Measurements from ENCODE around the gene SLC46A3. TPM values are rescaled to one million over a fixed set of nuclear protein-coding genes. Genes with fewer than 3 reads are reported as not detected.
"Not testable (repeated sequence)": the region's sequence is repeated elsewhere in the genome, so short reads cannot be mapped to it uniquely, and the experiment has no call there.

SLC46A3 gene
- total RNA-seq, 1 donor from 2014 or later, result 14.0 TPM

GRCh38 chr13:28684257-28684656 lies 34.5 kb downstream of the SLC46A3 start:
- no peak for DNase-seq (ENCODE audit: low read depth, low spot score)

- DNase-seq (ENCODE audit: low read depth, low spot score), result not testable (repeated sequence)
Measured at GRCh38 chr13:28683169-28683568, 35.6 kb downstream of the SLC46A3 start.

GRCh38 chr13:28680541-28680940 lies 38.2 kb downstream of the SLC46A3 start:
- DNase-seq (ENCODE audit: low read depth, low spot score), result no peak

- DNase-seq (ENCODE audit: low read depth, low spot score), result no peak
Measured at GRCh38 chr13:28679628-28680027, 39.1 kb downstream of the SLC46A3 start.

- no peak for DNase-seq (ENCODE audit: low read depth, low spot score)
Measured at GRCh38 chr13:28678809-28679208, 40.0 kb downstream of the SLC46A3 start.

GRCh38 chr13:28671126-28671792 lies 47.5 kb downstream of the SLC46A3 start:
- DNase-seq (ENCODE audit: low read depth, low spot score), result no peak

GRCh38 chr13:28666897-28667488 lies 51.8 kb downstream of the SLC46A3 start:
- DNase-seq (ENCODE audit: low read depth, low spot score), result no peak

GRCh38 chr13:28659621-28659970 lies 59.2 kb downstream of the SLC46A3 start:
- DNase-seq (ENCODE audit: low read depth, low spot score), result no peak

- peak; percentile 88 for DNase-seq (ENCODE audit: low read depth, low spot score)
Measured at GRCh38 chr13:28658796-28659620, 59.8 kb downstream of the SLC46A3 start, which contains the start of gene POMP. Gene POMP (plus strand): TSS chr13:28659130. CDS start chr13:28659185, 55 bp downstream.

GRCh38 chr13:28658539-28658795 lies 60.3 kb downstream of the SLC46A3 start:
- DNase-seq (ENCODE audit: low read depth, low spot score), result no peak

- no peak for DNase-seq (ENCODE audit: low read depth, low spot score)
Measured at GRCh38 chr13:28657784-28658538, 60.8 kb downstream of the SLC46A3 start.

- no peak for DNase-seq (ENCODE audit: low read depth, low spot score)
Measured at GRCh38 chr13:28655561-28655960, 63.2 kb downstream of the SLC46A3 start.

- no peak for DNase-seq (ENCODE audit: low read depth, low spot score)
Measured at GRCh38 chr13:28654276-28654675, 64.5 kb downstream of the SLC46A3 start.

- no peak for DNase-seq (ENCODE audit: low read depth, low spot score)
Measured at GRCh38 chr13:28653111-28653510, 65.7 kb downstream of the SLC46A3 start.

GRCh38 chr13:28651810-28652401 lies 66.9 kb downstream of the SLC46A3 start:
- DNase-seq (ENCODE audit: low read depth, low spot score), result no peak

- DNase-seq (ENCODE audit: low read depth, low spot score), result no peak
Measured at GRCh38 chr13:28650284-28650683, 68.5 kb downstream of the SLC46A3 start.

Other genes starting within 250 kb of the SLC46A3 start
- 48.0 and 110 TPM in 2 replicates for gene FLT1, start 223.8 kb downstream of the SLC46A3 start, total RNA-seq
- gene POMP, start 59.8 kb downstream of the SLC46A3 start, total RNA-seq, result 95.2 and 113 TPM in 2 replicates
- gene MTUS2, start 101.4 kb upstream of the SLC46A3 start, total RNA-seq, result under 0.01 TPM in 1 of 2 replicates, not detected in the other

All from pulmonary artery endothelial cell (primary cell).